GM23338 (cell line): ENCODE measurements around the gene NDST1.

Experiments used
- CREB1 ChIP-seq: fragments of 250-450 bp; sonication (Bioruptor Pico); IDR thresholded peaks from 2 replicates; pipeline ENCODE4 v1.5.0; 2020; ENCODE audit warnings: low read depth, mild to moderate bottlenecking, moderate library complexity
- CTCF ChIP-seq, 2 experiments: fragments of 200-600 bp in 1 of 2; sonication (generic) in 1 of 2; conservative IDR thresholded peaks; 2 replicates each; pipeline versions ENCODE4 v1.5.1 to v1.6.1; 2016 to 2017; ENCODE audit warnings: antibody characterized with exemption in 2 of 2, low read depth in 2 of 2, mild to moderate bottlenecking in 2 of 2, moderate library complexity in 1 of 2
- ETS1 ChIP-seq: IDR thresholded peaks from 2 replicates; pipeline ENCODE4 v1.6.1; 2016; ENCODE audit warnings: antibody characterized with exemption
- EZH2 ChIP-seq: fragments of 200-600 bp; sonication (generic); IDR thresholded peaks from one replicate; pipeline ENCODE4 v1.8.0; 2017; ENCODE audit warnings: antibody characterized with exemption, mild to moderate bottlenecking, low read depth; ENCODE audit not compliant: unreplicated experiment
- EZH2phosphoT487 ChIP-seq: fragments of 200-600 bp; sonication (generic); IDR thresholded peaks from one replicate; pipeline ENCODE4 v1.8.1; 2018; ENCODE audit warnings: antibody characterized with exemption; ENCODE audit not compliant: unreplicated experiment
- JUNB ChIP-seq: IDR thresholded peaks from one replicate; pipeline ENCODE4 v1.6.1; 2016; ENCODE audit warnings: antibody characterized with exemption; ENCODE audit not compliant: unreplicated experiment
- NANOG ChIP-seq: IDR thresholded peaks from 2 replicates; pipeline ENCODE4 v1.6.1; 2016; ENCODE audit warnings: antibody characterized with exemption, borderline replicate concordance
- POLR2AphosphoS5 ChIP-seq: IDR thresholded peaks from 2 replicates; pipeline ENCODE4 v1.6.1; 2016; ENCODE audit warnings: antibody characterized with exemption, low read depth
- REST ChIP-seq: IDR thresholded peaks from one replicate; pipeline ENCODE4 v1.6.1; 2018; ENCODE audit warnings: antibody characterized with exemption; ENCODE audit not compliant: unreplicated experiment
- STAT1 ChIP-seq: IDR thresholded peaks from one replicate; pipeline ENCODE4 v1.6.1; 2016; ENCODE audit warnings: antibody characterized with exemption; ENCODE audit not compliant: unreplicated experiment
- ZNF114 ChIP-seq: fragments of 250-450 bp; sonication (Bioruptor Pico); IDR thresholded peaks from 2 replicates; pipeline ENCODE4 v1.5.0; 2020; ENCODE audit warnings: mild to moderate bottlenecking, moderate library complexity
- ZNF331 ChIP-seq: fragments of 250-450 bp; sonication (Bioruptor Pico); IDR thresholded peaks from 2 replicates; pipeline ENCODE4 v1.5.0; 2020; ENCODE audit warnings: low read depth, mild to moderate bottlenecking, moderate library complexity
- ZNF462 ChIP-seq: fragments of 250-450 bp; sonication (Bioruptor Pico); IDR thresholded peaks from 2 replicates; pipeline ENCODE4 v1.5.0; 2020; ENCODE audit warnings: mild to moderate bottlenecking, moderate library complexity

GRCh38 chr5:150599917-150600511 is 92.1 kb downstream of the NDST1 start:
- TF ChIP-seq CTCF (conservative IDR thresholded peaks at IDR 0.05; ENCODE audit: low read depth in 2 of 2): no peak
- TF ChIP-seq EZH2: no peak
- no peak for TF ChIP-seq POLR2AphosphoS5
- no peak for TF ChIP-seq EZH2phosphoT487
- TF ChIP-seq REST: no peak
- no peak for TF ChIP-seq ZNF462 (CRISPR knock-in tag)
- TF ChIP-seq CREB1 (CRISPR knock-in tag): no peak
- TF ChIP-seq JUNB: no peak
- TF ChIP-seq ZNF114: no peak
- TF ChIP-seq NANOG: no peak
- TF ChIP-seq STAT1: no peak
- no peak for TF ChIP-seq ETS1
- no peak for TF ChIP-seq ZNF331 (CRISPR knock-in tag)
